NCI-H510A treated with DMSO at 0.1 percent for 48 hours (cell line): ENCODE measurements around the gene PHF21A.
"Not testable (repeated sequence)": the region's sequence is repeated elsewhere in the genome, so short reads cannot be mapped to it uniquely, and the experiment has no call there.

Experiments used
- DNase-seq: peaks from one replicate; lab custom pipeline; 2025; lab: John Stamatoyannopoulos, UW

PHF21A gene

GRCh38 chr11:45983471-45983845 lies 137.8 kb downstream of the PHF21A start:
- no peak for DNase-seq

GRCh38 chr11:45982656-45983470 lies 138.4 kb downstream of the PHF21A start:
- DNase-seq: no peak

DNA sequence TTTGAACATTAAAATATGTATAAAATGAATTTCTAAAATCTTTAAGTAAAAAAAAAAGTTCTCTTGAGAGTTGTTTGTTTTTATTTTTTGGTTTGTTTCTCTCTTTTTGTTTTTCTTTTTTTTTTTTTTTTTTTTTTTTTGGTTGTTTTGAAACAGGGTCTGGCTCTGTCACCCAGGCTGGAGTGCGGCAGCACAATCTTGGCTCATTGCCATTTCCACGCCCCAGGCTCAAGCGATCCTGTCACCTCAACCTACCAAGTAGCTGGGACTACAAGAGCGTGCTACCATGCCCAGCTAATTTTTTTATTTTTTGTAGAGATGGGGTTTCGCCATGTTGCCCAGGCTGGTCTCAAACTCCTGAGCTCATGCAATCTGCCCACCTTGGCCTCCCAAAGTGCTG lies 139.4 kb downstream of the PHF21A start:
- DNase-seq: not testable (repeated sequence)

DNA sequence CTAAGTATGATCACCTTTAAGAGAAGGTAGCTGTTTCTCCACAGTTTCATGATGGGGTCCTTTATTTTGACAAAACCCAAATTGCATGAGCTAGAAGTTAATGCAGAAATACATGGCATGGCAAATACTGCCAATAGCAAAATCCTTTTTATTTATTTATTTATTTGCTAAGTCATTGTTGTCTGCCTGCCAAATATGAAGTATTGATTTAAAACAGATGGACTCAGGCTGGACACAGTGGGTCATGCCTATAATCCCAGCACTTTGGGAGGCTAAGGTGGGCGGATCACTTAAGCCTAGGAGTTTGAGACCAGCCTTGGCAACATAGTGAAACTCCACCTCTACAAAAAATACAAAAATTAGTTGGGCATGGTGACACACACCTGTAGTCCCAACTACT lies 146.4 kb downstream of the PHF21A start:
- no peak for DNase-seq

GRCh38 chr11:45973601-45974000 lies 147.7 kb downstream of the PHF21A start:
- no peak for DNase-seq

DNA sequence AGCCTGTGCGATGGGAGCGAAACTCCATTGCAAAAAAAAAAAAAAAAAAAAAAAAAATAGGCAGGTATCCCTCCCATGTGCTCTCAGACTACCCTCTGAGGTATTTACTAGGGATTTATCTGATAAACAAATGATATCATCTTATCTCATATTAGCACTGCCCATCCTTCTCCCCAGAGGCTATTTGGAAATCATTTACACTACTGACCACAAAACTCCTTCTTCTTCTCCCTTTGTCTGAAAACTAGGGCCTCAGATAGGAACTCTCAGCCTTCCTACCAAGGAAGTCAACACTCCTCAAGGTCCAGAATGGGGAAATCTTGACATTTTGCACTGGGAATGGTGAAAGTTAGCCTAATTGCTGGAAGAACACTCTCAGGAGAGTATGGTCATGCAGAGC lies 152.4 kb downstream of the PHF21A start:
- DNase-seq: no peak

GRCh38 chr11:45967506-45967905 lies 153.7 kb downstream of the PHF21A start:
- no peak for DNase-seq

- DNase-seq: peak; percentile 16
These were observed 156.3 kb downstream of the PHF21A start for GRCh38 chr11:45964911-45965389.

- no peak for DNase-seq
These were observed 159.5 kb downstream of the PHF21A start for GRCh38 chr11:45961751-45962240.

GRCh38 chr11:45960387-45961095 lies 160.7 kb downstream of the PHF21A start:
- no peak for DNase-seq

DNA sequence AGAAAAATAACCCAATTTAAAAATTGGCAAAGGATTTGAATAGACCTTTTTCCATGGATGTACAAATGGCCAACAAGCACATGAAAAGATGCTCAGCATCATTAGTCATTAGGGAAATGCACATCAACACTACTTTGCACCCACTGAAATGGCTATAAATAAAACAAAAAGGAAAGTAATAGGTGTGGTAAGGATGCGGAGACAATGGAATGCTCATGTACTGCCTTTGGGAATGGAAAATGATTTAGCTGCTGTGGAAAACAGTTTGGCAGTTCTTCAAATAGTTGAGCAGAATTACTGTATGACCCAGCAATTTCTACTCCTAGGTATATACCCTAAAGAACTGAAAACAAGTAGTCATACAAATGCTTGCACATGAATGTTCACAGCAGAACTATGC lies 161.4 kb downstream of the PHF21A start:
- no peak for DNase-seq

DNA sequence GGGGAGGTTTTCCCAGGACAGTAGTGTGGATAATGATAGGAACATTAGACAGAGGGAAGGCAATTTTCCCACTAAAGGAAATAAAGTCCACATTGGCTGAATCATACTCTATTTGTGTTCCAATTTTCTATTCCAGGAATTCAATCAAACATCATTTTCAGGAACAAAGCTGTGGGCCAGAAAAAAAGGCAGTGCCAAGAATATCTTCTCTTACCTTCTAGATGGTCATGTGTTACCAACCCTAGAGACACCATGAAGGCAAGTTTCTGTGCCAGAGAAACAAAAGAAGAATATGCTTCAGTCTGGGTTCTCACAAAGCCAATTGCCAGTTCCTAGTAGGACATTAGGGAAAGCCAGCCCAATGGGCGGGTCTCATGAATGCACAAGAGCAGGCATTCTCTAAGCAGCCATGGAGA lies 171.3 kb downstream of the PHF21A start:
- no peak for DNase-seq

DNA sequence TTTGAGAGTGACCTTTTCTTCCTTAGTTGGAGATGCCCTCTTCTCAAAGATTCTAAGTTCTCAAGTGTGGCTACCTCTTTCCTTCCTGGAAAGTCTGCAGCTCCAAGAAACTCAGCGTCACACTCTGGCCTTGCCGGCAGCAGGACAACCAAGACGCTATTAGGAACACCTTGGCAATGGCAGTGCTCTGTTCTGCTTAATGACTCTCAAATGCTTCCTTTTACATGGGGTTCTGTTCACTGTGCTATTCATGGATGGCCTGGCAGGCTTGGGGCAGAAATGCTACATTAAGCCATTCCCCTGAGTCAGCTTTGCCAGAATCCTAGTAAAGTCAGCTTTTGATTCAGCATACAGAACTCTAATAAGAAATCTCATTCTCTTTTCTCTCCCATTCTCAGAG lies 172.9 kb downstream of the PHF21A start:
- no peak for DNase-seq

DNA sequence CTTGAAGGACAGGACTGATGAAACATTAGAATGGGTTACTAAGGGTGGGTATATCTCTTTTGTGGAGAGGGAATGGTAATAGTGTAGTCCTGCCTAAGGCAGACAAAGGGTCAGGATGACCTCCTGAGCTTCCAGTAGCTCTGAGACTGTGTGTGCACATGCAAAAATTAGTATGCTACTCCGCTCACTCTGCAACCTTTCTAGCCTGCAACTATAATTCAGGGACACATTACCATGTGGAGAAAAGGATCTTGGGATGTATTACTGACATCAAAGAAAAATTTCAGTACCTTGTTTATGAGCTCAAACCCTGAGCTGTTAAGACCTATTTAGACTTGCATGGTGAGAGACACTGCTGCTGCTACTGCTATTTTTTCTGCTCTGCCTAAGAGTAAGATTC lies 173.4 kb downstream of the PHF21A start:
- DNase-seq: no peak

- DNase-seq: no peak
These were observed 175.8 kb downstream of the PHF21A start for GRCh38 chr11:45945397-45945999.

- DNase-seq: no peak
These were observed 178.9 kb downstream of the PHF21A start for GRCh38 chr11:45942381-45942780.

DNA sequence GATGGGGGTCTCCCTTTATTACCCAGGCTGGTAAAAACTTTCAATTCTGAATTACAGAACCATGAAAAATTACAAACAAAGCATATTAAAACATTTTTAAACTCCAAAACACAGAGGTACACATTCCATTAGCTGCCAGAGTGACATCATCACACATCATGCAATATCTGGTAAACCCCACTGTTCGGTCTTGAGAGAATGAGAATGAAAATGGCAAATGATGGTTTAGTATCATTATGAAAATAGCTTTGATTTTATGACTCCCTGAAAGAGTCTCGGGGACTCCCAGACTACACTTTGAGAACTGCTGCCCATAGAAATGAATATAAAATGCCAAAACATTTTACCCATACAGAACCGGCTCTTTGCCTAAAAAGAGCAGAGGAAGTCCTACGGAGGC lies 180.0 kb downstream of the PHF21A start:
- no peak for DNase-seq

DNA sequence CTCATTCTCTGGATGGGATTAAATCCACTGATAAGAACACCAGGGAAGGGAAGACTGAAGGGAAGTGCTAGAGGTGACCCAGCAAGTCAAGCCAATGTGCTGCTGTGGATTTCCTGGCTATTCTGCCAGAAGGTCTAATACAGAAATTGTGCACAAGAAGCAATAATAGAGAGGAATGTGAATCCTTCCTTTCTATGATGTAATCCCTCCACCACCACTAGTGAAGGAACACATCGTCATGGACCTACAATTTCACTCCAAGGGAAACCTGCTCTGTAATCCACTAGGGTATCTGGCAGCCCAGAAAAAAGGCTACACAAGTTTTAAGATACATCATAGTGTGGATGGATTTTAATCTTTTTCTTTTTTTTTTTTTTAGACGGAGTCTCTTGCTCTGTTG lies 181.4 kb downstream of the PHF21A start:
- no peak for DNase-seq

DNA sequence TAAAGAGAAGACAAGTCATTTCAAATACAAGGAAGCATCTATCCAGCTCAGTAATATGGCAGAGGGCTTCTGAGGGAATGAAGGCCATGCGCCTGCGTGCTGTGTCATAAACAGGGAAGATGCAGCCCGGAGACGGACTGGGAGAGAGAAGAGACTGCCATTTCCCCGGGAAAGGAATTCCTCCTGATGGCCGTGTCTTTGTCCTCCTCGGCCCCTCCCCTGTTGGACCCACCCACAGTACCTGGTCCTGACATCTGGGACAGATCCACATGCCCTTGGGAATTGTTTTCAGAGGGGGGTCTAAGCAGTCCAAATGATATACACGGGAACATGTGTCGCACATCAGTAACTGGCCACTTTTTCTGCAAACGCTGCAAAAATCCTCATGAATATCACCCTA lies 183.3 kb downstream of the PHF21A start:
- DNase-seq: no peak

DNA sequence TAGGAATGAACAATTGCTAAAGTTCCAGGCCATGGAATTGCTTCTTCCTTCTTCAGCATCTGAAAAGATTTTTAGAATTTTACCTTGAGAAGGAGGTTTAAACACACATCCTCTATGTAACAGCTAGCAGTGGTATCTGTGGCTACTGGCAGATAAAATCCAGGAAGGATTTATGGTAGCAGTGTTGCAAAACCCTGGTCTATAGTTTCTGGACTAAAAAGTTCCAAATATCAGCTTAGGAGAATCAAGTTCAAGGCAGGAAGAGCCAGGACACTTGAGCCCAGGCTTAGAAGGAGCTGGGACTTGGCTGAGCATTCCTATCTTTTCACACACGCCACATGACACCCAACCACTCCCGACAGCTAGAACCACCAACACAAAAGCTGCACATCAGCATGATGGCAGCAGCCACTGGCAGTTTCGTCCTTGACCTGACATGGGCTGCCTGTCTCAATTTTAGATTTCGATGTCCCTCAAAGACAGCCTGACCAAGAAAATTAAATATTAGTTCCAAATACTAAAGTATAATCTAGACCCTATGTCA lies 184.7 kb downstream of the PHF21A start:
- DNase-seq: no peak

GRCh38 chr11:45935349-45936064 lies 185.7 kb downstream of the PHF21A start:
- no peak for DNase-seq
